ENCODE data around the gene ZFP36L2. TPM values are rescaled to one million over a fixed set of nuclear protein-coding genes. Genes with fewer than 3 reads are reported as not detected.
A peak's percentile ranks its signal among the peaks of the same experiment; 100 is the strongest.

The ZFP36L2 gene
- total and polyA plus RNA-seq, 9 of the 15 experiments (the other 6 are each of a cell fraction or from before 2014, with no cell fraction given), result 4.1 to 60.6 (median 20.3) TPM

- no peak for TF ChIP-seq CTCF (IDR thresholded peaks at IDR 0.05 in 2 of 3, conservative IDR thresholded peaks at IDR 0.05 in 1 of 3; ENCODE audit: insufficient read depth in 2 of 3, low read depth in 1 of 3, low read length in 3 of 3)
- TF ChIP-seq MYNN (IDR thresholded peaks at IDR 0.05), result peak; percentile 97
- TF ChIP-seq MYNN (CRISPR knock-in tag; IDR thresholded peaks at IDR 0.05), result no peak
- no peak for TF ChIP-seq FOXK1 (CRISPR knock-in tag; IDR thresholded peaks at IDR 0.05; ENCODE audit: borderline replicate concordance)
- TF ChIP-seq KLF13 (tag; IDR thresholded peaks at IDR 0.05; ENCODE audit: borderline replicate concordance, low read depth), result no peak
- no peak for TF ChIP-seq POLR2AphosphoS2 (IDR thresholded peaks at IDR 0.05; ENCODE audit: low read length)
- 0 out of 2 replicates have a peak, but pooled peaks have one; percentile 15 for TF ChIP-seq ZNF785 (CRISPR knock-in tag; IDR thresholded peaks at IDR 0.05)
- TF ChIP-seq FOXM1 (IDR thresholded peaks at IDR 0.05; ENCODE audit: low read depth), result peak; percentile 68; the same call in 1 of the 2 replicates
- no peak for TF ChIP-seq FOXM1 (CRISPR knock-in tag; IDR thresholded peaks at IDR 0.05; ENCODE audit: low read depth)
- TF ChIP-seq TBL1XR1 (IDR thresholded peaks at IDR 0.05; ENCODE audit: low read length in 2 of 2), result peak; percentile 33 to 55; a peak in 1 of 4 replicates
- peak; percentile 75 for TF ChIP-seq CTBP1 (IDR thresholded peaks at IDR 0.05; ENCODE audit: borderline replicate concordance)
- TF ChIP-seq U2AF1 (optimal IDR thresholded peaks at IDR 0.05; ENCODE audit: low read depth, low read length), result no peak
- peak; percentile 88 for TF ChIP-seq TEAD4 (IDR thresholded peaks at IDR 0.05; ENCODE audit: low read length)
- TF ChIP-seq TEAD4 (CRISPR knock-in tag; IDR thresholded peaks at IDR 0.05; ENCODE audit: borderline replicate concordance), result no peak
- TF ChIP-seq USF2 (CRISPR knock-in tag; IDR thresholded peaks at IDR 0.05), result no peak
- no peak for TF ChIP-seq PHTF2 (CRISPR knock-in tag; IDR thresholded peaks at IDR 0.05)
- TF ChIP-seq TCF15 (CRISPR knock-in tag; IDR thresholded peaks at IDR 0.05), result no peak
- no peak for TF ChIP-seq GTF2B (IDR thresholded peaks at IDR 0.05; ENCODE audit: extremely low read depth, insufficient read length)
- TF ChIP-seq MAFK (IDR thresholded peaks at IDR 0.05; ENCODE audit: low read length), result no peak
- peak; percentile 46 for TF ChIP-seq TBP (optimal IDR thresholded peaks at IDR 0.05; ENCODE audit: low read depth, low read length)
- TF ChIP-seq ZNF592 (IDR thresholded peaks at IDR 0.05), result peak; percentile 99
These were observed 35.9 kb downstream of the ZFP36L2 start (continued) for GRCh38 chr2:43190311-43191052.

Measured in K562 (cell line).